Measurements from ENCODE around the gene USP33. TPM values are rescaled to one million over a fixed set of nuclear protein-coding genes. Genes with fewer than 3 reads are reported as not detected.
"Not testable (repeated sequence)": the region's sequence is repeated elsewhere in the genome, so short reads cannot be mapped to it uniquely, and the experiment has no call there.

The USP33 gene
- total and polyA plus RNA-seq, 2 experiments from 2014 or later = 54.2 to 77.6 TPM

- peaks cover 41% of the 10 kb centered on the region for H3K36me3 ChIP-seq (ENCODE audit: low read depth)
- TF ChIP-seq EZH2 (IDR thresholded peaks at IDR 0.05; ENCODE audit: insufficient read depth, poor library complexity, severe bottlenecking) (no peak), EZH2phosphoT487 (IDR thresholded peaks at IDR 0.05; ENCODE audit: insufficient read depth, low read depth) (no peak)
- no peak overlapping the region for H3K4me3 ChIP-seq
- H4K20me1 ChIP-seq (ENCODE audit: insufficient read depth) = no peaks in the 10 kb centered on the region
- no peak overlapping the region for H2AFZ ChIP-seq
- no peaks in the 10 kb centered on the region for H3K27me3 ChIP-seq (replicated peaks; ENCODE audit: insufficient read depth)
- H3K27ac ChIP-seq = no peak overlapping the region
- no peaks in the 10 kb centered on the region for H3K9me3 ChIP-seq (ENCODE audit: low read depth)
- H3K9ac ChIP-seq = no peak overlapping the region
- H3K4me2 ChIP-seq (ENCODE audit: unreplicated experiment) = no peak overlapping the region
- H3K79me2 ChIP-seq (ENCODE audit: insufficient read depth) = no peaks in the 10 kb centered on the region
- peak; percentile 7 for DNase-seq
- 93% methylated on average over 4 of the region's 4 CpGs for WGBS, 2 experiments (ENCODE audit: low coverage in 1 of 2, low lambda C conversion rate in 2 of 2, missing lambda C conversion rate in 2 of 2)
- H3K4me1 ChIP-seq (ENCODE audit: insufficient read depth) = no peaks in the 10 kb centered on the region
- no peaks in the 10 kb centered on the region for H3F3A ChIP-seq (ENCODE audit: insufficient read depth)
- no peaks in the 10 kb centered on the region for H3K9me2 ChIP-seq (ENCODE audit: insufficient read depth)
- in situ Hi-C loops (cut with MboI) = no loop called here
Observed at GRCh38 chr1:77706321-77706720, 53.3 kb downstream of the USP33 start.

DNA sequence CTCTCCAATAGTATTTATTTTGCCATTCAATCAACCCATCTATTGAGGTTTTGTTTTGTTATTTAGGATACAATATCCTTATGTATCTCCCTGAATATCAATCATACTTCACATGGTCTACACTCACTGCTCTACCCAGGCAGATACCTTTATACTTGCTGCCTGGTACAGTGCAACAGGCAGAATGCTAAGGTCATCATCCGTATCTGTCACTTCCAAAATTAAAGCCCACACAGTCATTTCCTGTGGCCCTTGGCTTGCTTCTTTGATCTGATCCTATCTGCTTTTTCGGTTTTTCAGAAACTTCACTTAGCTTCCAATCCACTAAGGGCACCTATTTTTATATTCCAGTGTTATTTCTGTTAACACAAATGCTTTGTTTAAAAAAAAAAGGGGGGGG is 54.9 kb downstream of the USP33 start:
- in situ Hi-C loops (cut with MboI) = no loop called here
- Histone ChIP-seq H3K79me2 (ENCODE audit: insufficient read depth) (no peaks in the 10 kb centered on the region), H2AFZ (no peak overlapping the region), H3K4me2 (ENCODE audit: unreplicated experiment) (no peak overlapping the region), H3K4me3 (no peak overlapping the region), H3K4me1 (ENCODE audit: insufficient read depth) (no peaks in the 10 kb centered on the region), H3F3A (ENCODE audit: insufficient read depth) (no peaks in the 10 kb centered on the region), H3K36me3 (ENCODE audit: low read depth) (peaks cover 35% of the 10 kb centered on the region), H3K27ac (no peak overlapping the region), H3K9me3 (ENCODE audit: low read depth) (no peaks in the 10 kb centered on the region), H4K20me1 (ENCODE audit: insufficient read depth) (no peaks in the 10 kb centered on the region), H3K9me2 (ENCODE audit: insufficient read depth) (no peaks in the 10 kb centered on the region), H3K9ac (no peak overlapping the region), H3K27me3 (replicated peaks; ENCODE audit: insufficient read depth) (no peaks in the 10 kb centered on the region)
- no peak for TF ChIP-seq EZH2phosphoT487 (IDR thresholded peaks at IDR 0.05; ENCODE audit: insufficient read depth, low read depth)
- whole genome bisulfite sequencing, 2 experiments (ENCODE audit: low coverage in 1 of 2, low lambda C conversion rate in 2 of 2, missing lambda C conversion rate in 2 of 2) = 51 to 56% methylated on average over 2 of the region's 2 CpGs
- DNase-seq = no peak

GRCh38 chr1:77699673-77700072 is 60.0 kb downstream of the USP33 start:
- DNase-seq; H3K27me3 ChIP-seq (replicated peaks; ENCODE audit: insufficient read depth); H3K4me1 ChIP-seq (ENCODE audit: insufficient read depth); H3K79me2 ChIP-seq (ENCODE audit: insufficient read depth); H4K20me1 ChIP-seq (ENCODE audit: insufficient read depth); H3K4me3 ChIP-seq; H3K4me2 ChIP-seq (ENCODE audit: unreplicated experiment); H3F3A ChIP-seq (ENCODE audit: insufficient read depth); H3K9ac ChIP-seq; H3K9me2 ChIP-seq (ENCODE audit: insufficient read depth); H3K9me3 ChIP-seq (ENCODE audit: low read depth); H3K27ac ChIP-seq; H2AFZ ChIP-seq: not testable (repeated sequence)
- peaks cover 26% of the 10 kb centered on the region; the same call in 1 of the 2 replicates for H3K36me3 ChIP-seq (ENCODE audit: low read depth)
- 100% methylated on average over 1 of the region's 1 CpG for WGBS, 2 experiments (ENCODE audit: low coverage in 1 of 2, low lambda C conversion rate in 2 of 2, missing lambda C conversion rate in 2 of 2)
- in situ Hi-C loops (cut with MboI) = loop anchor here (25.0 kb wide), 1 partner anchor 1537 kb away; no protein-coding TSS in a partner anchor

DNA sequence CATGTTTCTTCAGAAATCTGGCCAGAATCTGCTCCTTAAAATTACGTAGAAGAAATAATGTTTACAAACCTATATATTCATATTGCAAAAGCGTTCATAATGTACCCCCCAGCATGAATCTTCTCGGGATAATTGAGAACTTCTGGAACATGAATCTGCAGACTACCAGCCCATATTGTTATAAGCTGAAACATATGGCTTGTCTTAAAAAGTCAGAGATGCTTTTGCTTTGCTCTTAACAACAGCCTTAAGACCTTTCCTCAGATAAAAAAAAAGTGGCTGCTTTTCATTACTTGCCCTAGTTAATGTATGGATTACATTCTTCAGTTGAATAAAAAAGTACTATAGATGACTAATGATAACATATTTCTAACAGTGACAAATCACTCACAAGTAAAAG is 62.2 kb downstream of the USP33 start:
- TF ChIP-seq EZH2phosphoT487 (IDR thresholded peaks at IDR 0.05; ENCODE audit: insufficient read depth, low read depth) (no peak), EZH2 (IDR thresholded peaks at IDR 0.05; ENCODE audit: insufficient read depth, poor library complexity, severe bottlenecking) (no peak)
- Histone ChIP-seq H3K9me3 (ENCODE audit: low read depth) (no peaks in the 10 kb centered on the region), H3K4me3 (no peak overlapping the region), H3F3A (ENCODE audit: insufficient read depth) (no peaks in the 10 kb centered on the region), H3K36me3 (ENCODE audit: low read depth) (peaks cover 32% of the 10 kb centered on the region), H3K4me2 (ENCODE audit: unreplicated experiment) (no peak overlapping the region), H2AFZ (no peak overlapping the region), H3K4me1 (ENCODE audit: insufficient read depth) (no peaks in the 10 kb centered on the region), H3K27ac (no peak overlapping the region), H3K27me3 (replicated peaks; ENCODE audit: insufficient read depth) (no peaks in the 10 kb centered on the region), H4K20me1 (ENCODE audit: insufficient read depth) (no peaks in the 10 kb centered on the region), H3K9ac (no peak overlapping the region), H3K79me2 (ENCODE audit: insufficient read depth) (no peaks in the 10 kb centered on the region), H3K9me2 (ENCODE audit: insufficient read depth) (no peaks in the 10 kb centered on the region)
- 69 to 73% methylated on average over 3 of the region's 3 CpGs for WGBS, 2 experiments (ENCODE audit: low coverage in 1 of 2, low lambda C conversion rate in 2 of 2, missing lambda C conversion rate in 2 of 2)
- no peak for DNase-seq
- in situ Hi-C loops (cut with MboI) = loop anchor here (25.0 kb wide), 1 partner anchor 1535 kb away; no protein-coding TSS in a partner anchor

- Histone ChIP-seq H3K36me3 (ENCODE audit: low read depth) (peaks cover 11% of the 10 kb centered on the region; the same call in 1 of the 2 replicates), H3F3A (ENCODE audit: insufficient read depth) (peaks cover 29% of the 10 kb centered on the region), H3K79me2 (ENCODE audit: insufficient read depth) (no peaks in the 10 kb centered on the region), H3K9me3 (ENCODE audit: low read depth) (no peaks in the 10 kb centered on the region), H3K9ac (no peak overlapping the region), H3K27ac (no peak overlapping the region), H4K20me1 (ENCODE audit: insufficient read depth) (no peaks in the 10 kb centered on the region), H3K27me3 (replicated peaks; ENCODE audit: insufficient read depth) (no peaks in the 10 kb centered on the region), H3K9me2 (ENCODE audit: insufficient read depth) (no peaks in the 10 kb centered on the region), H3K4me2 (ENCODE audit: unreplicated experiment) (no peak overlapping the region), H2AFZ (no peak overlapping the region), H3K4me3 (no peak overlapping the region), H3K4me1 (ENCODE audit: insufficient read depth) (peaks cover 12% of the 10 kb centered on the region)
- TF ChIP-seq EZH2phosphoT487 (IDR thresholded peaks at IDR 0.05; ENCODE audit: insufficient read depth, low read depth) (no peak), EZH2 (IDR thresholded peaks at IDR 0.05; ENCODE audit: insufficient read depth, poor library complexity, severe bottlenecking) (no peak)
- WGBS, 2 experiments (ENCODE audit: low coverage in 1 of 2, low lambda C conversion rate in 2 of 2, missing lambda C conversion rate in 2 of 2) = 80% methylated on average over 3 of the region's 3 CpGs
- in situ Hi-C loops (cut with MboI) = loop anchor here (10.0 to 25.0 kb wide), 2 partner anchors 534 to 1527 kb away; no protein-coding TSS in a partner anchor
- DNase-seq = no peak
Observed at GRCh38 chr1:77688939-77689338, 70.7 kb downstream of the USP33 start.
